SU-DHL-6 (cell line): Measurements from ENCODE around the gene TOR3A.

ENCODE experiments used
- CTCF ChIP-seq: fragments of 200-600 bp; sonication (generic); IDR thresholded peaks from one replicate; pipeline ENCODE4 v1.5.1; 2017; ENCODE audit warnings: antibody characterized with exemption, mild to moderate bottlenecking, low read length, moderate library complexity; ENCODE audit not compliant: insufficient read depth, poor library complexity, severe bottlenecking
- EZH2phosphoT487 ChIP-seq: fragments of 200-600 bp; sonication (generic), shearing (Covaris generic); conservative IDR thresholded peaks from 2 replicates; pipeline ENCODE4 v1.6.1; 2018; ENCODE audit warnings: mild to moderate bottlenecking, antibody characterized with exemption, low read length, moderate library complexity, mixed read lengths

- TF ChIP-seq CTCF (no peak), EZH2phosphoT487 (no peak)
Measured at GRCh38 chr1:179091691-179092165, 9.9 kb downstream of the TOR3A start.
